ENCODE data around the gene TRMT10A.
"Not testable (repeated sequence)": the region's sequence is repeated elsewhere in the genome, so short reads cannot be mapped to it uniquely, and the experiment has no call there.

Gene TRMT10A

DNA sequence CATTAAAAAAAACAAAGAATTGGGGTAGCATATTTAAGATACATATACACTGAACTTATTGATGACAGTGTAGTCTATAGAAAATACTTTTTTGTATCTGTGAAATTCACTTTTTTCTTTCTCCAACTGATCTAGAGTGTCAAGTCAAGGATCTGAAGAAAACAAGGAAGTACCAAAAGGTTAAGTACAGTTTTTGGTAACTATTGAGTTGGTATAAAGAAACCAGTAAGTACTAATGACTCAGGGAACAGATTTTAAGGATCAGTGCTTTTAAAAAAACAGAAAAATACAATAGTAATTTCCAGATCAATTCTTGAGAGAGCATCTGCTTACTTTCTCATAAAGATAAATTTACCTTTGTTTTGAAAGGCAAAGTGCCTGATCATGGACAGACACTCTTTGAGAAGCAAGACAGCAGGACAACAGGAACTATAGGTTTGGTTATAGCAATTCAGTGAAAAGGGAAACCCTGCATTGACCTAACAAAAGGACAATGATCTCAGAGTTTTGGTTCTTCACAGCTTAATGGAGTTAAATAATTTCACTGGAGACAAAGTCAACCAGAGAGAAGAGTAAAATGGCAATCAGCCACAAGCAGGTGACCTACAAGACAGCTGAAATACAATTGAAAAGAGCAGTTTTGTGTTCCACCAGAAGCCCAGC lies 23.4 kb downstream of the TRMT10A start:
- no peak for DNase-seq

DNA sequence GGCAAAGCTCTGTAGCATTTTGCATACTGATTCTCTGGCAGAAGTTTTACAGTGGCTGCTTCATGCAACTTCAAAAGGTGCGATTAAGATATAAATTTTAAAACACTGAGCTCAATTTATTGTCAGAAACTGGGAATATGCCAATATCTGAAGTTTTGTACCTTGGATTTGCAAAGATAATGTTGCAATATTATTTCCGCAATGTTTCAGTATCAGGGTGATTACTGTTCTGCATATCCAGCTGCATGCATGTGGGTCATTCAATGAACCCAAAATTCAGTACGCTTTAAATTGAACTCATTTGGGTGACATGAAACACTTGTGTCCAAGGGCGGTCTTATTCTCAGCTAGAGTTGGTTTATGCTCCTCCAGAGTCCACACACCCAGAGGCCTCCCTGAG lies 26.2 kb downstream of the TRMT10A start:
- DNase-seq, result no peak

GRCh38 chr4:99536848-99537247 lies 27.0 kb downstream of the TRMT10A start:
- no peak for DNase-seq

DNA sequence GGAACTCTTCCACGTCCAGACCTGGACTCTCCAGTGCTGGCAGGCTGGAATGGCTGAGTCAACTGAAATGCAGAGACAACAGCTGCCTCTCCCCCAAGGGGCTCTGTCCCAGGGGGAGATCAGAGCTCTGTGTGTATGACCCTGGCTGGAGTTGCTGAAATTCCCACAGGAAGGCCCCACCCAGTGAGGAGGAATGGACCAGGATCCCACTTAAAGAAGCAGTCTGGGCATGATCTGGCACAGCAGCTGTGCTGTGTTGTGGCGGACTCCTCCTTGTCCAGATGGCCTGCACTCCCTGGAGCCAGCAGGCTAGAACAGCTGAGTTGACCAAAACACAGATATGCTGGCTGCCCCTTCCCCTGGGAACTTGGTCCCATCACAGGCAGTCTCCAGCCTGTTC lies 27.6 kb downstream of the TRMT10A start:
- DNase-seq, result no peak

DNA sequence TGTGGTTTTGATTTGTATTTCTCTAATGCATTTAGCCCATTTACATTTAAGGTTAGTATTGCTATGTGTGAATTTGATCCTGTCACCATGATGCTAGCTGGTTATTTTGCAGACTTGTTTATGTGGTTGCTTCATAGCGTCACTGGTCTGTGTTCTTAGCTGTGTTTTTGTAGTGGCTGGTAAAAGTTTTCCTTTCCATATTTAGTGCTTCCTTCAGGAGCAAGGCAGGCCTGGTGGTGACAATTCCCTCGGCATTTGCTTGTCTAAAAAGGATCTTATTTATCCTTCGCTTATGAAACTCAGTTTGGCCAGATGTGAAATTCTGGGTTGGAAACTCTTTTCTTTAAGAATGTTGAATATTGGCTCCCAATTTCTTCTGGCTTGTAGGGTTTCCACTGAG lies 29.1 kb downstream of the TRMT10A start:
- not testable (repeated sequence) for DNase-seq

GRCh38 chr4:99529956-99530355 lies 33.9 kb downstream of the TRMT10A start:
- DNase-seq, result no peak

DNA sequence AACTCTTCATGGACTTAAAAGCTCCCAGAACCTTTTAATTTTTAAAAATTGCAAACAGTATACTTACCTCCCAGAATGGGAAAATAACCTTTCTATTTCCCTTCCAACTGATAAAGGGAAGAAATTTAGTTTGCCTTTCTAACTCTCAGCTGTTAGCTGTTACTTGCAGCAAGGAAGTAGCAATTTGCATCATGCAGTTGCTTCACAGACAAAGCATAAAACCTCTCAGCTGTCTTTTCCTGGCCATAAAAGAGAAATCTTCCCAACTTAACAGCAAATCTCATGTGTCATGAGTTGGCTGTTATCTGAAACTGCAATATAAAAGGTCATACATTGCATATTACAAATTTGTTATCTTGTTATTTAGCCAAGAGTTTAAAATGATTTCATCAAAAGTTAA lies 34.6 kb downstream of the TRMT10A start:
- DNase-seq, result no peak

DNA sequence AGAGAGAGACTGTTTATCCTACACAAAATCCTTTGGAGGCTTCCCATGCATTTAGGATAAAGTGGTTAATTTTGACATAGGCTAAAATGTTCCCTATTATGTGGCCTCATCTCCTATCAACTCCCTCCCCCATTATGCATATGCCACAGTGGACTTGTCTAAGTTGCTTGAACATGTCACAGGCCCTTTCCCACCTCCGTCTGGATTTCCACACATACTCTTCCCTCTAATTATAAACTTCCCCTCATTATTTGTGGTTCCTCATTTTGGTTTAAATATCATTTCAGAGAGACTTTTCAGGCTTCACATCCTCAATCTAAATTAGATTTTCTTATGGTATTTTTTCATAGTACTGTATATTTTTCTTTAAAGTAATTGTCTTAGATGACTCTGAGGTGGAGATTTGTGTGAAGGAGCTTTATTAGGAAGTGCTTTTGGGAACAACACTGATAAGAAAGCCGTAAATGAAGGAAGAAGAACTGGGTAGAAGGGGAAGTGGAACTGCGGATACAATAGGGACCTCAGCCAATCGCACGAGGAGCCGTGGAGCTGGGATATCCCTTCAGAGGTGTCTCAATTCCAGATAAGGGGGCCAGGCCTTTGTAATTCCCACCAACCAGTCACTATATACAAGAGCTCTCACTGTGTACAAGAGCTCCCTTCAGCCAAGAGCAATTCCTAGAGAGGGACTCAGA lies 45.1 kb downstream of the TRMT10A start:
- no peak for DNase-seq

- DNase-seq, result no peak
Measured at GRCh38 chr4:99510721-99511120, 53.1 kb downstream of the TRMT10A start, which contains the start of gene C4orf17. TSS of gene C4orf17 (plus strand) at chr4:99511021. CDS start at chr4:99513082, 2,061 bp downstream.

GRCh38 chr4:99507762-99508161 lies 56.1 kb downstream of the TRMT10A start:
- no peak for DNase-seq

GRCh38 chr4:99507349-99507748 lies 56.5 kb downstream of the TRMT10A start:
- DNase-seq, result no peak

DNA sequence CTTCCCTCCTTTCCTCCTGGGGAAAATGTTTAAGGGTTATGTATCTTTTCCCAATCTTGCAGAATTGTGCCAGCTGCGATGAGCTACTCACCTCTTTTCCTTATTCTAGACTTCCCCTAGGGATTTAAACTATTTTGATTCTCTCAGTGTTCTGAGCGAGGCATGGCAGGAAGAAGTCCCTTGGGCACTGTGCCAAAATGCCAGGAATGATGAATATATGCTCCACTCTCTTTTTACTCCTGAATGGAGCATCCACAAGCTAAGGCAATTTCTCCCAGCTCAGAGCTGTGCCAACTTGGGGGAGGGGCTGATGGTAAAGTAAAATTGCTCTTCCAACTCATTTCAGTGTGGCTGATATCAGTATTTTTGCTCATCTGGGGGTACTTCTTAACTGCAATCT lies 57.1 kb downstream of the TRMT10A start:
- DNase-seq, result no peak

- no peak for DNase-seq
Measured at GRCh38 chr4:99504804-99505502, 58.9 kb downstream of the TRMT10A start.

Measured in T-helper 9 cell (primary cell).